Vagina (tissue), 2 donors: ENCODE measurements around the gene SPOP.

Source experiments
- CTCF ChIP-seq, 3 experiments: fragments of 450-650 bp in 2 of 3; fragments of 200-600 bp in 1 of 3; sonication (generic) in 1 of 3; IDR thresholded peaks; one replicate each; pipeline ENCODE4 v1.5.1; 2017 to 2019; ENCODE audit warnings: antibody characterized with exemption in 3 of 3, mild to moderate bottlenecking in 2 of 3, moderate library complexity in 2 of 3
- POLR2A ChIP-seq, 2 donors: fragments of 450-650 bp; IDR thresholded peaks; one replicate each; pipeline ENCODE4 v1.6.1; 2017; ENCODE audit warnings: antibody characterized with exemption in 2 of 2, mild to moderate bottlenecking in 2 of 2, moderate library complexity in 2 of 2
- POLR2AphosphoS5 ChIP-seq, 2 donors: sonication (generic); formaldehyde crosslinking; IDR thresholded peaks; one replicate each; pipeline ENCODE4 v1.9.0; 2017; ENCODE audit warnings: antibody characterized with exemption in 2 of 2, mild to moderate bottlenecking in 2 of 2, low read depth in 1 of 2; ENCODE audit not compliant: insufficient read depth in 1 of 2

GRCh38 chr17:49582789-49583188, 95.1 kb downstream of the SPOP start:
- TF ChIP-seq POLR2A (IDR thresholded peaks at IDR 0.05) (no peak), CTCF (IDR thresholded peaks at IDR 0.05) (no peak), POLR2AphosphoS5 (IDR thresholded peaks at IDR 0.05; ENCODE audit: insufficient read depth in 1 of 2, low read depth in 1 of 2) (no peak)
